ENCODE measurements around the gene ME3. TPM values are rescaled to one million over a fixed set of nuclear protein-coding genes. Genes with fewer than 3 reads are reported as not detected.
"Not testable (repeated sequence)": the region's sequence is repeated elsewhere in the genome, so short reads cannot be mapped to it uniquely, and the experiment has no call there.

Gene ME3
- total RNA-seq, 3 donors from 2014 or later, result 29.3 to 51.2 (median 31.8) TPM

DNA sequence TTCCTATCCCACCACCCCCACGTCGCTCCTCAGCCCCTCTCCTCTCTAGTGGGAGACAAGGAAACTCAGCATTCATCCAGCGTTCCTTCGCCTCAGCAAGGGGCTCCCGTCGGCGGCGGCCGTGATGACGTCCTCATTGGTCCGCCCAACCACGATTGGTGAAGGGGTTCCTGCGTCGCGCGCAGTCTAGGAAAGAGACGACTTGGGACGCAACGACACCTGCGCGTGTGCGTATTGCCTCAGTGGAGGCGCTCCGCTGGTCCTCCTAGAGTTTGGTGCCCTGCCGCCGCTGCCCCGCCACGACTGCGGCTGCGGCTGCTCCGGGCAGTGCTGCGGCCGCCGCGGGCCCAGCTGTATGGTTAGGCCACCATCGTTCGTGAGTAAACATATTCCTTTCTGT is 241.2 kb downstream of the ME3 start:
- TF ChIP-seq, protein P1, sequence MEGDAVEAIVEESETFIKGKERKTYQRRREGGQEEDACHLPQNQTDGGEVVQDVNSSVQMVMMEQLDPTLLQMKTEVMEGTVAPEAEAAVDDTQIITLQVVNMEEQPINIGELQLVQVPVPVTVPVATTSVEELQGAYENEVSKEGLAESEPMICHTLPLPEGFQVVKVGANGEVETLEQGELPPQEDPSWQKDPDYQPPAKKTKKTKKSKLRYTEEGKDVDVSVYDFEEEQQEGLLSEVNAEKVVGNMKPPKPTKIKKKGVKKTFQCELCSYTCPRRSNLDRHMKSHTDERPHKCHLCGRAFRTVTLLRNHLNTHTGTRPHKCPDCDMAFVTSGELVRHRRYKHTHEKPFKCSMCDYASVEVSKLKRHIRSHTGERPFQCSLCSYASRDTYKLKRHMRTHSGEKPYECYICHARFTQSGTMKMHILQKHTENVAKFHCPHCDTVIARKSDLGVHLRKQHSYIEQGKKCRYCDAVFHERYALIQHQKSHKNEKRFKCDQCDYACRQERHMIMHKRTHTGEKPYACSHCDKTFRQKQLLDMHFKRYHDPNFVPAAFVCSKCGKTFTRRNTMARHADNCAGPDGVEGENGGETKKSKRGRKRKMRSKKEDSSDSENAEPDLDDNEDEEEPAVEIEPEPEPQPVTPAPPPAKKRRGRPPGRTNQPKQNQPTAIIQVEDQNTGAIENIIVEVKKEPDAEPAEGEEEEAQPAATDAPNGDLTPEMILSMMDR (IDR thresholded peaks at IDR 0.05), result no peak
- DNase-seq (no peak), ATAC-seq (no peak)
- intact Hi-C loops (cut with DNase I, micrococcal nuclease), result no loop called here
- Histone ChIP-seq H3K36me3 (ENCODE audit: low read depth) (no peaks in the 10 kb centered on the region), H3K4me1 (ENCODE audit: low read depth) (no peaks in the 10 kb centered on the region), H3K9me3 (no peaks in the 10 kb centered on the region), H3K4me3 (no peak overlapping the region)

DNA sequence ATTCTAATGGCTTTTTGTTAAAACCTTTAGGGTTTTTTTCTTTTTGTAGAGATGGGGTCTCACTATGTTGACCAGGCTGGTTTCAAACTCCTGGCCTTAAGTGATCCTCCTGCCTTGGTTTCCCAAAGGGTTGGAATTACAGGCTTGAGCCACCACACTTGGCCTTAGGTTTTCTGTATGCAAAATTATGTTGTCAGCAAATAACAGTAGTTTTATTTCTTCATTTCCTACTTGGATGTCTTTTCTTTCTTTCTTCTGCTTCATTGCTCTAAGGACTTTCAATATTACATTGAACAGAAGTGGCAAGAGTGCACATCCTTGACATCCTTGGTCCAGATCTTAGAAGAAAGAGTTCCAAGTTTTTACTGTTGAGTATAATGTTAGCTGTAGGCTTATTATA is 245.0 kb downstream of the ME3 start:
- Histone ChIP-seq H3K4me3 (no peak overlapping the region), H3K4me1 (ENCODE audit: low read depth) (no peaks in the 10 kb centered on the region), H3K36me3 (ENCODE audit: low read depth) (no peaks in the 10 kb centered on the region), H3K9me3 (no peaks in the 10 kb centered on the region)
- DNase-seq, result no peak
- ATAC-seq, result no peak
- intact Hi-C loops (cut with DNase I, micrococcal nuclease), result no loop called here
- TF ChIP-seq, protein P1 (IDR thresholded peaks at IDR 0.05), result no peak

DNA sequence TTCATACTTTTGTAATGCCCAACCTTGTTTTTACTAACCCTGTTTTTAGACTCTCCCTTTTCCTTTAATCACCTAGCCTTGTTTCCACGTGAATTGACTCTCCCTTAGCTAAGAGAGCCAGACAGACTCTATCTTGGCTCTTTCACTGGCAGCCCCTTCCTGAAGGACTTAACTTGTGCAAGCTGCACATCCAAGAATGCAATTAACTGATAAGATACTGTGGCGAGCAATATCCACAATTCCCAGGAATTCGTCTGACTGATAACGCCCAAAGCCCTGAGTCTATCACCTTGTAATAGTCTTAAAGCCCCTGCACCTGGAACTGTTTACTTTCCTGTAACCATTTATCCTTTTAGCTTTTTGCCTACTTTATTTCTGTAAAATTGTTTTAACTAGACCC is 248.9 kb downstream of the ME3 start:
- ATAC-seq; intact Hi-C loops (cut with DNase I, micrococcal nuclease): not testable (repeated sequence)

DNA sequence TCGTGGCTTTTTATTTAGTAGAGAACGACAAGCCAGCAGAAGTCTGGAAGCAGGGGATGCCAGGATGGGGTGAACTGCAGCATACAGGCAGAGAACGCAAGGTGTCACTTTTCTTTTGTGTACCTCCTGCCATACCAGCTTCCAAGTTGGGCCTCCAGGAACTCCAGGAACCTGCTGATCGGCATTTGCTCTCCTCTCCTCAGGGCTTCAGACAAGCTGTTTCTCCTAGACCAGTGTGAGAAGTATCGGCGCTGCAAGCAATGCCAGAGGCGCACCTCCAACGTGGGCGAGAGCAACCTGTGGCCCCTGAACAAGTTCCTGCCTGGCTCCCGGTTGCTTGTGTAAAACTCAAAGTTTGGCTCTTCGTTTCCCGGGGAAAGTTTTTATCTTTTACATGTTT is 250.0 kb downstream of the ME3 start:
- Histone ChIP-seq H3K36me3 (ENCODE audit: low read depth) (no peaks in the 10 kb centered on the region), H3K9me3 (no peaks in the 10 kb centered on the region), H3K4me3 (no peak overlapping the region), H3K4me1 (ENCODE audit: low read depth) (no peaks in the 10 kb centered on the region)
- no peak for DNase-seq
- intact Hi-C loops (cut with DNase I, micrococcal nuclease), result no loop called here
- ATAC-seq, result no peak
- TF ChIP-seq, protein P1 (IDR thresholded peaks at IDR 0.05), result no peak

More for the DNA sequence above, 248.9 kb downstream of the ME3 start:
- not testable (repeated sequence) for H3K36me3 ChIP-seq (ENCODE audit: low read depth); H3K4me1 ChIP-seq (ENCODE audit: low read depth); H3K9me3 ChIP-seq; DNase-seq; H3K4me3 ChIP-seq

DNA sequence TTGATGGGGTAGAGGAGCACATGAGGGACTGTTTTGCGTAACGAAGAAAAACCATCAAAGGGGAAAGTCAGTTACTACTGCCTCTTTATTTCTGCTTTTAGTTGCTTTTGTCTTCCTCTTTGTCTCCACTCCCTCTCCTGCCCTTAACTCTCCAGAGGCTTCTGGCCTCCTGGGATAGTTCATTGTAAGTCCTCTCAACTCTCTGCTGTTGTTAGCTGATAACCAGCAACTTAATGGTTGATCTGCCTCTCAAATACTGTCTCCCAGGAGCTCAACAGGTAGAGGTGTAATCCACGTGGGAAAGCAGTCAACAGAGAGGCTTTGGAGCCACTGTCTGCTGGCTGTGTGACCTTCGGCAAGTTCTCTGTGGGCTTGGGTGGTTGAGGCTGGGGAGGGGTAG is 250.5 kb downstream of the ME3 start:
- ATAC-seq, result no peak
- TF ChIP-seq, protein P1 (IDR thresholded peaks at IDR 0.05), result no peak
- intact Hi-C loops (cut with DNase I, micrococcal nuclease), result no loop called here

DNA sequence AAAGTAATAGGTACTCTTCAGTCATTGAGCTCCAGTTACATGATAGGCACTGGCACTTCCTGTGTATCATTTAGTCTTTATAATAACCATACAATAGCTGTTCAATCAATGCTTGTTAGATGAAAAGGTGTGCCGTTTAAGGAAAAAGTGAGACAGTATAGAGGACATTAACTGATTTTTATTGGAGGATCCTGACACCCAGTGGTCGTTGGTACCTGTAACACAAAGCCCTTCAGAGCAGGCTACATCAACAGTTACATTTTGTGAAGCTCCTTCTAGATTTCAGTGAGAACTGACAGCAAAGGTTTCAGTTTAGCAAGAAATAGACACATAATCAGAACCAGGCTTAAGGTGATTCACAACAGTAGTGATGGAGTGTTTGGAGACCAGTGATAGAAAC is 253.5 kb downstream of the ME3 start:
- TF ChIP-seq, protein P1 (IDR thresholded peaks at IDR 0.05), result no peak
- H3K4me3 ChIP-seq, result no peak overlapping the region
- DNase-seq (no peak), ATAC-seq (no peak)
- H3K9me3 ChIP-seq, result no peaks in the 10 kb centered on the region
- intact Hi-C loops (cut with DNase I, micrococcal nuclease), result no loop called here
- H3K4me1 ChIP-seq (ENCODE audit: low read depth), result no peaks in the 10 kb centered on the region
- H3K36me3 ChIP-seq (ENCODE audit: low read depth), result no peaks in the 10 kb centered on the region

More for the DNA sequence above, 250.5 kb downstream of the ME3 start:
- H3K9me3 ChIP-seq, result no peaks in the 10 kb centered on the region
- H3K4me1 ChIP-seq (ENCODE audit: low read depth), result no peaks in the 10 kb centered on the region
- no peak for DNase-seq
- H3K4me3 ChIP-seq, result no peak overlapping the region
- H3K36me3 ChIP-seq (ENCODE audit: low read depth), result no peaks in the 10 kb centered on the region

Measured in mucosa of descending colon (tissue), 3 donors.